ENCODE data around the gene AP3B1. TPM values are rescaled to one million over a fixed set of nuclear protein-coding genes. Genes with fewer than 3 reads are reported as not detected.

AP3B1 gene
- total RNA-seq, 1 experiment from 2014 or later = 39.7 TPM

DNA sequence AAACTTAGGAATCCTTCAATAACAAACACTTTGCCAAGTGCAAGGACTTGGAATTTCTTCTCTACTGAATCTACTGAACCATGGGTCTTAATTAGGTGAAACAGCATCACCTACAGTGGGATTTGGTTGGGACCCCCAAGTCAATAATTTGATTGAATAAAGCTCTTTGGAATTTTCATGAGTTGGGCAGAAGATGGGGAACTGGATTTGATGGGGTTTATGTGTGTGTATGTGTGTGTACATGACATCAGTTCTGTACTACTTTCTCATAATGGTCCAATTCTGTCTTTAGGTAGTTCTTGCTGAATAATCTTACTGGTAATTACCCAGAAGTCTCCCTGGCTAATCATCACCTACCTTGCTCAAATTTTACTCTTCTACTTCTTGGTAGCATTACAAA, 319.9 kb downstream of the AP3B1 start:
- no TSS peak for BruUV-seq (replicated peaks)
- H3K4me1 Mint-ChIP-seq (ENCODE audit: insufficient read depth, unreplicated experiment) = no peaks in the 10 kb centered on the region
- intact Hi-C loops (cut with micrococcal nuclease) = no loop called here
- no peak for DNase-seq (ENCODE audit: unreplicated experiment)
- H3K4me3 Mint-ChIP-seq (ENCODE audit: unreplicated experiment) = no peak overlapping the region
- CTCF ChIA-PET = interaction anchor here (0.6 kb wide), 1 partner anchor 9 kb away, joined by 3 read pairs; no protein-coding TSS in a partner anchor
- H3K36me3 Mint-ChIP-seq (ENCODE audit: insufficient read depth, unreplicated experiment) = no peaks in the 10 kb centered on the region
- no peak overlapping the region for H3K27ac Mint-ChIP-seq (ENCODE audit: low read depth, unreplicated experiment)
- H3K27me3 Mint-ChIP-seq (ENCODE audit: insufficient read depth, unreplicated experiment) = no peaks in the 10 kb centered on the region
- H3K9me3 Mint-ChIP-seq (ENCODE audit: unreplicated experiment) = no peaks in the 10 kb centered on the region
- no peak for TF ChIP-seq CTCF (IDR thresholded peaks at IDR 0.05; ENCODE audit: unreplicated experiment)
- POLR2A ChIA-PET = no interaction called here

DNA sequence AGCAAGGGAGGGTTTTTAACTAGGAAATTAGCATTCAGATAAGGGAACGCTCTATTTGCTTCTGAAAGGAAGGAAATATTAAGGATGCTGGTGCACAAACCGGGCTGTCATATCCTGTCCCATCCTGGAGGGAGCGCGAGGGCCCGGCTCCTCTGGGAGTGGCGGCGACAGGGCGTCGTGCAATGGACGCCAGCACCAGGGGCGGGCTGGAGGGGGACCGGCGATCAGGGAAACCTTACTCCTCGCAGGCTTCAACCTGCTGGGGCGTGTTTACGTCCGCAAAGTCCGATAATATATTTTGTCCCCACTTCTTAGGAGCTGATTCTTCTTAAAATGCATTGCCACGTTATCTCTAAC, 321.3 kb downstream of the AP3B1 start:
- CTCF ChIA-PET = no interaction called here
- POLR2A ChIA-PET = no interaction called here
- no peak overlapping the region for H3K4me3 Mint-ChIP-seq (ENCODE audit: unreplicated experiment)

DNA sequence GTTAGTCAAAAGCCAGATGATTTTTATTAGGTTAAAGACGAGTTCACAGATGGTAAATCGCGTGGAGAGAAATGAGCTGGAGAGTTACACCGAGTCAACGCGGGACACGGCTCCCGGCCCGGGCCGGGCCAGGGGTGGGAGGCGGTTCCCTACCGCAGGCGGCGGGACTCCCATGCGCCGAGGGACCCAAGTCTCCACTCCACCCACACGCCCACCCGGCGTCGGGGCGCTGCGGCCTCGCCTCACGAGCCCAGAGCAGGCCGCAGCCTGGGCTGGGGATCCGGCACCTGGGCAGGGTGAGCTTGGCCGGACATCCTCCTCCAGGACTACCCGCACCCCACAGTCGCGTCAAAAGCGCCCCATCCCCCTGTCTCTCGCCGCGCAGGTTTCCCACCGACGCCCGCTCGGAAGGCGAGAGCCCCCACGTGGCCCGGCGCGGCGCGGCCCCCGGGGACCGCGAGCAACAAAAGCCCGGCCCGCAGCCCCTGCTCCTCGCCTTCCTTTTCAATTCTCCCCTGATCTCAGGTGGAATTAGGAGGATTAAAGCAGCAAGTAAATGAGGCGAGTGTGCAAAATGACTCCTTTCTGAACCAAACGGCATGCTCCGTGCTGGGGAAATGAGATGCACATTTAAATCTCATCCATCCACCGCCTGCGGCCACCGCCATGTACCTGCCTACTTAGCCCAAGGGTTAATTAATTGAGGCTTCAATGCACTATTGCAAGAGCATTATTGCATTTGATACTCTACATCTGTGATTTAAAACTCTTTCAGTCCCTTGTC, 321.8 kb downstream of the AP3B1 start:
- intact Hi-C loops (cut with micrococcal nuclease) = no loop called here
- H3K27ac Mint-ChIP-seq (ENCODE audit: low read depth, unreplicated experiment) = no peak overlapping the region
- H3K4me1 Mint-ChIP-seq (ENCODE audit: insufficient read depth, unreplicated experiment) = no peaks in the 10 kb centered on the region
- POLR2A ChIA-PET = no interaction called here
- CTCF ChIA-PET = interaction anchor here (0.5 kb wide), 1 partner anchor 20 kb away, joined by 3 read pairs; no protein-coding TSS in a partner anchor
- BruUV-seq (replicated peaks) = no TSS peak
- H3K4me3 Mint-ChIP-seq (ENCODE audit: unreplicated experiment) = no peak overlapping the region
- TF ChIP-seq CTCF (IDR thresholded peaks at IDR 0.05; ENCODE audit: unreplicated experiment) = no peak
- H3K36me3 Mint-ChIP-seq (ENCODE audit: insufficient read depth, unreplicated experiment) = no peaks in the 10 kb centered on the region
- H3K9me3 Mint-ChIP-seq (ENCODE audit: unreplicated experiment) = no peaks in the 10 kb centered on the region
- no peaks in the 10 kb centered on the region for H3K27me3 Mint-ChIP-seq (ENCODE audit: insufficient read depth, unreplicated experiment)
- DNase-seq (ENCODE audit: unreplicated experiment) = no peak

More for the DNA sequence above, 321.3 kb downstream of the AP3B1 start:
- Mint-ChIP-seq H3K27me3 (ENCODE audit: insufficient read depth, unreplicated experiment) (no peaks in the 10 kb centered on the region), H3K36me3 (ENCODE audit: insufficient read depth, unreplicated experiment) (no peaks in the 10 kb centered on the region), H3K9me3 (ENCODE audit: unreplicated experiment) (no peaks in the 10 kb centered on the region), H3K27ac (ENCODE audit: low read depth, unreplicated experiment) (no peak overlapping the region), H3K4me1 (ENCODE audit: insufficient read depth, unreplicated experiment) (no peaks in the 10 kb centered on the region)
- DNase-seq (ENCODE audit: unreplicated experiment) = no peak
- TF ChIP-seq CTCF (IDR thresholded peaks at IDR 0.05; ENCODE audit: unreplicated experiment) = no peak
- intact Hi-C loops (cut with micrococcal nuclease) = no loop called here
- no TSS peak for BruUV-seq (replicated peaks)

DNA sequence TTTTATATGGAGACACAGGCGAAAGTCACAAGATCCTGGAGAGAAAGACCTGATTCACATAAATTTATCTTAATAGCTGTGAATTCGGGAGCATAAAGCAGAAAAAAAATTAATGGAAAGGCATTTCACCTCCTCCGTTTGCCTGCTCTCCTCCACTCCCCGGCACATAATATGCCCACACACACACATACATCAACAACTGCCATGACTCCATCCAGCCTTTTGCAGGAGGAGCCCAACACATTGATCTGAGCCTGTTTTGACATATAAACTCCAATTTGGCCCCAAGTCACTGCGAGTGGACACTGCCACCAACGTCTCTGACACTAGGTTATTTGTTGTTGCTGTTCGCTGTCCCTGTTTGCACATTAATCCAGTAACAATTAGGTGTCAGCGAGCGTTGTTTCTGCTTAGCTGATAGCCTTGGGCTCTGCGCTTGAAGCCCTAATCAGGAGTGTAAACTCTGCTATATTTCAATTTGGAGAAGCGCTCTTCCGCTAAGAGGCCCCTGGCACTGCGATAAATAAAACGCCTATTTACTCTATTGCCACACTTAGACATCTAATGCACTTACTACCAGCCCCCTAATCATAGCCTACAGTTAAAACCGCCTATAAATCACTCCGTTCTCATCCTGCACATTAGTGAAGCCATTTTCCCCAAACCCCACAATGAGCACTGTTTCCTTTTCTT, 322.6 kb downstream of the AP3B1 start:
- Mint-ChIP-seq H3K4me1 (ENCODE audit: insufficient read depth, unreplicated experiment) (no peaks in the 10 kb centered on the region), H3K4me3 (ENCODE audit: unreplicated experiment) (no peak overlapping the region), H3K27me3 (ENCODE audit: insufficient read depth, unreplicated experiment) (no peaks in the 10 kb centered on the region), H3K36me3 (ENCODE audit: insufficient read depth, unreplicated experiment) (no peaks in the 10 kb centered on the region), H3K9me3 (ENCODE audit: unreplicated experiment) (no peaks in the 10 kb centered on the region), H3K27ac (ENCODE audit: low read depth, unreplicated experiment) (no peak overlapping the region)
- ChIA-PET POLR2A (no interaction called here), CTCF (interaction anchor here (0.5 kb wide), 1 partner anchor 19 kb away, joined by 3 read pairs; no protein-coding TSS in a partner anchor)
- no TSS peak for BruUV-seq (replicated peaks)
- no peak for TF ChIP-seq CTCF (IDR thresholded peaks at IDR 0.05; ENCODE audit: unreplicated experiment)
- DNase-seq (ENCODE audit: unreplicated experiment) = no peak
- intact Hi-C loops (cut with micrococcal nuclease) = no loop called here

All from MCF 10A (cell line).